Liver (tissue), 3 donors: ENCODE results near the gene MYOF.

Source experiments
- CTCF ChIP-seq: fragments of 150-350 bp; IDR thresholded peaks from 2 replicates; pipeline ENCODE4 v1.5.1; 2017; ENCODE audit warnings: improper control_type of control experiment, low read depth, low read length; ENCODE audit not compliant: missing input control
- TAF1 ChIP-seq: conservative IDR thresholded peaks from 2 replicates; pipeline ENCODE4 v1.6.1; 2016; ENCODE audit warnings: antibody characterized with exemption, mild to moderate bottlenecking
- donor health status: healthy.
- donor health status: healthy.

DNA sequence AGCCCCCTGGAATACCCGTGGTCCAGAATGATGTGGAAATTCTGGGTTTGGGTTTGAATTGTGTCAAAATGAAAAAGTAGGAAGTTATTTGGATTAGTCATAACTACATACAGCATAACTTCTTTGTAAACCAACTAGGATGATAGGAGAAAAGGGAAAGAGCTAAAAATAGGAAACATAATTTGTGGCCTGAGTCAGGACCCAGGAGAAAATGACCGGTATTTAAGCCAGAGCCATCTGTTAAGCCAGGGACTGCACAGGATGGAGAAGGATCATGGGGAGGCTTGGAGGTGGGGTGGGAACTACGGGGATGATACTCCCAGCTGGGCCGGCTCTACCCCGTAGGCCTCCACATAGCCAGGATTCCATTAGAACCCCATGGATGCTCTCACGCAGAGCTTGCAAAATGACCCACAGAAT is 98.6 kb downstream of the MYOF start:
- TF ChIP-seq TAF1 (no peak), CTCF (no peak)
